Prostate gland (tissue), 2 donors: ENCODE data around the gene ILK. TPM values are rescaled to one million over a fixed set of nuclear protein-coding genes. Genes with fewer than 3 reads are reported as not detected.

ENCODE experiments used
- DNase-seq: peaks from one replicate; pipeline ENCODE4 v3.0.0-alpha.2; 2019; ENCODE audit warnings: low spot score
- H3K27ac ChIP-seq, 2 donors: fragments of 200-600 bp; sonication (generic); 2 replicates each; pipeline ENCODE4 v1.5.1; 2017 to 2019
- H3K27me3 ChIP-seq: fragments of 200-600 bp; sonication (generic); replicated peaks from 2 replicates; pipeline ENCODE4 v1.5.1; 2019; ENCODE audit not compliant: insufficient read depth
- H3K36me3 ChIP-seq, 2 donors: fragments of 200-600 bp; sonication (generic); 1 replicate in 1 of 2; 2 replicates in 1 of 2; pipeline versions ENCODE4 v1.5.1 to v1.8.1; 2017 to 2019
- H3K4me1 ChIP-seq: fragments of 200-600 bp; sonication (generic); replicated peaks from 2 replicates; pipeline ENCODE4 v1.5.1; 2019
- H3K4me3 ChIP-seq, 2 donors: fragments of 200-600 bp; sonication (generic); 2 replicates each; pipeline ENCODE4 v1.5.1; 2017 to 2019
- H3K9me3 ChIP-seq: fragments of 200-600 bp; sonication (generic); 2 replicates; pipeline ENCODE4 v1.5.1; 2017
- POLR2A ChIP-seq: fragments of 450-650 bp; IDR thresholded peaks from one replicate; pipeline ENCODE4 v1.6.1; 2016; ENCODE audit warnings: antibody characterized with exemption, mild to moderate bottlenecking
- POLR2AphosphoS5 ChIP-seq: sonication (generic); formaldehyde crosslinking; IDR thresholded peaks from one replicate; pipeline ENCODE4 v1.6.1; 2017; ENCODE audit warnings: antibody characterized with exemption
- WGBS: methylation state at CpG from one replicate; pipeline ENCODE4 v1.1.5; 2018; 5-methylcytosine and 5-hydroxymethylcytosine counted together
- intact Hi-C: fragments of 100-400 bp; cut with DNase I; formaldehyde crosslinking; loops from one replicate; pipeline ENCODE4 v1.14.2; 2022
- total RNA-seq, 2 donors: library from RNA; depleted of rRNA; stranded (reverse); fragments of >200 nt; gene quantifications; one replicate each; pipeline ENCODE4 v1.1.0, GENCODE V29; 2016
- TF ChIP-seq, protein P1 (sequence below), 4 experiments: fragments of 200-600 bp in 2 of 4; fragments of 450-650 bp in 2 of 4; sonication (generic) in 2 of 4; IDR thresholded peaks; 1 replicate in 3 of 4; 2 replicates in 1 of 4; pipeline ENCODE4 v1.5.1; 2016 to 2019; ENCODE audit warnings: antibody characterized with exemption in 4 of 4, mild to moderate bottlenecking in 2 of 4, moderate library complexity in 2 of 4

Gene ILK
- total RNA-seq, 2 donors from 2014 or later, result 172 to 195 TPM

DNA sequence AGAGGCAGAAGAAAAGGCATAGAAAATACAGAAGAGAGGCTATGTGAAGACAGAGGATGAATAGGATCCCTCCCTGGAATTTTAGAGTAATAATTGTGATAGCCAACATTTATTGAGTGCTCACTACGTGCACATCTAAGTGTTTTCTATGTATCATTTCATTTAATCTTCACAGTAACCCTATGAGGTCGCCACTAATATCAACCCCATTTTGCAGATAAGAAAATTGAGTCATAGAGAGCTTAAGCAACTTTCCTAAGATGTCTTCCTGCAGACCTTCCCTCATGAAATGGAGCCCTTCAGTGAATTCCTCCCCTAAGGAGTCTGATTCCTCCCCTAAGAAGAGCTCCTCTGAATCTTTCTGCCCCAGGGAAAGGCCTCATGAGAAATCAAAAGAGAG, 38.2 kb upstream of the ILK start:
- H3K36me3 ChIP-seq, result no peaks in the 10 kb centered on the region
- no peaks in the 10 kb centered on the region for H3K27me3 ChIP-seq
- no peaks in the 10 kb centered on the region for H3K4me1 ChIP-seq
- intact Hi-C loops, result no loop called here
- no peak overlapping the region for H3K4me3 ChIP-seq
- H3K27ac ChIP-seq, result no peak overlapping the region
- DNase-seq, result no peak
- WGBS, result 71% methylated on average over 2 of the region's 2 CpGs
- no peaks in the 10 kb centered on the region for H3K9me3 ChIP-seq
- TF ChIP-seq, protein P1, sequence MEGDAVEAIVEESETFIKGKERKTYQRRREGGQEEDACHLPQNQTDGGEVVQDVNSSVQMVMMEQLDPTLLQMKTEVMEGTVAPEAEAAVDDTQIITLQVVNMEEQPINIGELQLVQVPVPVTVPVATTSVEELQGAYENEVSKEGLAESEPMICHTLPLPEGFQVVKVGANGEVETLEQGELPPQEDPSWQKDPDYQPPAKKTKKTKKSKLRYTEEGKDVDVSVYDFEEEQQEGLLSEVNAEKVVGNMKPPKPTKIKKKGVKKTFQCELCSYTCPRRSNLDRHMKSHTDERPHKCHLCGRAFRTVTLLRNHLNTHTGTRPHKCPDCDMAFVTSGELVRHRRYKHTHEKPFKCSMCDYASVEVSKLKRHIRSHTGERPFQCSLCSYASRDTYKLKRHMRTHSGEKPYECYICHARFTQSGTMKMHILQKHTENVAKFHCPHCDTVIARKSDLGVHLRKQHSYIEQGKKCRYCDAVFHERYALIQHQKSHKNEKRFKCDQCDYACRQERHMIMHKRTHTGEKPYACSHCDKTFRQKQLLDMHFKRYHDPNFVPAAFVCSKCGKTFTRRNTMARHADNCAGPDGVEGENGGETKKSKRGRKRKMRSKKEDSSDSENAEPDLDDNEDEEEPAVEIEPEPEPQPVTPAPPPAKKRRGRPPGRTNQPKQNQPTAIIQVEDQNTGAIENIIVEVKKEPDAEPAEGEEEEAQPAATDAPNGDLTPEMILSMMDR (IDR thresholded peaks at IDR 0.05), result no peak
- TF ChIP-seq POLR2AphosphoS5 (no peak), POLR2A (no peak)

DNA sequence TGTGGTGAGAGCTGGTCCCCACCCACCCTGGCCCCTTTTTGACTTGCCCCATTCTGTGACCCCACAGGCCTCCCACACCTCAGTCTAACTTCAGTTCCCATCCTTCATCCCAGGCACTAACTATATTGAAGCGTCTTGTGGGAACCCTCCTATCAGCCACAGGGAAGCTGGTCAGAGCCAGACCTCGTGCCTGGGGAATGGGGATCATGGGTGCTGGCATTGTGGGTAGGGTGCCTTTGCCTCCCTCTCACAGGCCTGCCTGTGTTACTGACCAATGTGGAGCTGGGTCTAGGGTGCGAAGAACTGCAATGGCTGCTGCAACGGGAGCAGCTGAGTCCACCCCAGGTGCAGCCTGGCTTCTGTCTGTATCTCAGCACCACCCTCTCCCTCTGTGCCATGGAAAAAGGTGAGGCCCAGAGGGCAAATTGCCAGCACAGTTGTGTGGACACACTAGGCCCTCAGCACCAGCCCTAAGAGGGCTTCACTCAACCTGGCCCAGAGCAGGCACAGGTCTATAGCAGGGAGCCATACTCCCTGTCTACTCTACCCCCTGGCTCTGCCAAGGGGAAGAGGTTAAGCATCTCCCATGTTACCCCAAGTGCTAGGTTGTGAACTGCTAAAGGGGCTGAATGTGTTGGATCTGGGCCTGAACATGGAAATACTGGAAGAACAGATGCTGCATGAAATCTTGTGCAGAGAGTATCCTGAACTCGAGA, 37.4 kb upstream of the ILK start:
- Histone ChIP-seq H3K36me3 (no peaks in the 10 kb centered on the region), H3K4me1 (no peaks in the 10 kb centered on the region), H3K9me3 (no peaks in the 10 kb centered on the region), H3K27me3 (no peaks in the 10 kb centered on the region), H3K27ac (no peak overlapping the region), H3K4me3 (no peak overlapping the region)
- TF ChIP-seq, protein P1 (IDR thresholded peaks at IDR 0.05), result no peak
- TF ChIP-seq POLR2A (no peak), POLR2AphosphoS5 (no peak)
- no peak for DNase-seq
- intact Hi-C loops, result no loop called here
- WGBS, result 95% methylated on average over 5 of the region's 5 CpGs

DNA sequence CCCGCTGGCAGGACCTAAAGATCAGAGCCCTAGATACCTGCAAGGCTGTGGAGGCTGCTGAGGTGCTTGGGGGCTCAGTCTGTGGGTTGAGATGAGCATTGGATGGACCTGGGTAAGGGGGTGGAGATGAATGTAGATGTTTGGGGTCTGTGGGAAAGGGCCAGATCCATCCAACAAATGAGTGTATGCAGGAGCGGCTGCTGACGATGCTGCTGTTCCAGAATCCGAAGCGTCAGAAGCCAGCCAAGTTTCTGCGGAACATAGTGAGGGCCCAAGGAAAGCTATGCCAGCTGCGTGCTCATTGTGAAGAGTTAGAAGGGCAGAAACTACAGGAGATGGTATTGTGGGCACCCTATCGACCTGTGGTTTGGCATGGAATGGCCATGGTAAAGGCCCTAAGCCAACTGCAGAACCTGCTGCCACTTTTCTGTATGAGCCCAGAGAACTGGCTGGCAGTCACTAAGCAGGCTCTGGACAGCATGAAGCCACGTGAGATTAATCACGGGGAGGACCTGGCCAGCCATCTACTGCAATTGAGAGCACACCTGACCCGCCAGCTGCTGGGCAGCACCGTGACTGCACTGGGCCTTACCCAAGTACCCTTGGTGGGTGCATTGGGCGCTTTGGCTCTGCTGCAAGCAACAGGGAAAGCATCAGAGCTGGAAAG, 36.7 kb upstream of the ILK start:
- Histone ChIP-seq H3K9me3 (no peaks in the 10 kb centered on the region), H3K4me3 (no peak overlapping the region), H3K36me3 (no peaks in the 10 kb centered on the region), H3K4me1 (no peaks in the 10 kb centered on the region), H3K27ac (no peak overlapping the region), H3K27me3 (no peaks in the 10 kb centered on the region)
- WGBS, result 61% methylated on average over 13 of the region's 13 CpGs
- intact Hi-C loops, result no loop called here
- TF ChIP-seq POLR2A (no peak), POLR2AphosphoS5 (no peak)
- TF ChIP-seq, protein P1 (IDR thresholded peaks at IDR 0.05), result no peak
- DNase-seq, result no peak

DNA sequence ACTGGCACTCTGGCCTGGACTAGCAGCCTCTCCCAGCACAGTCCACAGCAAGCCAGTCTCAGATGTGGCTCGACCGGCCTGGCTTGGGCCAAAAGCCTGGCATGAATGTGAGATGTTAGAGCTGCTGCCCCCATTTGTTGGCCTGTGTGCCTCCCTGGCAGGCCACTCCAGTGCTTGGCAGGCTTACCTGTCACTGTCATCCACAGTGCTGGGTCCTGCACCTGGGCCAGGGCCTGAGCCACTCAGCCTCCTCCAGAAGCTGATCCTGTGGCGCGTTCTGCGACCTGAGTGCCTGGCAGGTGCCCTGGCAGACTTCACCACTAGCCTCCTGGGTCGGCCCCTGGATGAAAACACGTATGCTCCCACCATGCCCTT, 36.2 kb upstream of the ILK start:
- intact Hi-C loops, result no loop called here
- no peaks in the 10 kb centered on the region for H3K9me3 ChIP-seq
- H3K27me3 ChIP-seq, result no peaks in the 10 kb centered on the region
- WGBS, result 74% methylated on average over 7 of the region's 7 CpGs
- H3K27ac ChIP-seq, result no peak overlapping the region
- H3K4me1 ChIP-seq, result no peaks in the 10 kb centered on the region
- H3K36me3 ChIP-seq, result no peaks in the 10 kb centered on the region
- DNase-seq, result peak; percentile 33
- H3K4me3 ChIP-seq, result no peak overlapping the region
- TF ChIP-seq POLR2A (no peak), POLR2AphosphoS5 (no peak)
- TF ChIP-seq, protein P1 (IDR thresholded peaks at IDR 0.05), result no peak
